GM23338 (cell line): ENCODE measurements around the gene PDE4D. TPM values are rescaled to one million over a fixed set of nuclear protein-coding genes. Genes with fewer than 3 reads are reported as not detected.

Source experiments
- ATAC-seq: fragments of 200-7000 bp; cut with Tn5 transposase; 3 replicates; pipeline ENCODE4 v1.9.1; 2020
- DNase-seq: peaks from one replicate; pipeline ENCODE4 v3.0.0-alpha.2; 2015; ENCODE audit warnings: low spot score
- H2AFZ ChIP-seq: fragments of 200-600 bp; sonication (generic); 2 replicates; pipeline ENCODE4 v1.8.0; 2016; ENCODE audit warnings: antibody characterized with exemption, mild to moderate bottlenecking, moderate library complexity
- H3F3A ChIP-seq: fragments of 200-600 bp; sonication (generic); replicated peaks from 2 replicates; pipeline ENCODE4 v1.8.0; 2017; ENCODE audit warnings: antibody characterized with exemption, mixed run types, low read depth
- H3K27ac ChIP-seq: fragments of 200-600 bp; sonication (generic); 2 replicates; pipeline ENCODE4 v1.6.1; 2016; ENCODE audit warnings: low read depth
- H3K27me3 ChIP-seq: fragments of 200-600 bp; sonication (generic); 2 replicates; pipeline ENCODE4 v1.8.0; 2016; ENCODE audit warnings: mild to moderate bottlenecking, mixed run types, moderate library complexity; ENCODE audit not compliant: insufficient read depth
- H3K36me3 ChIP-seq: fragments of 200-600 bp; sonication (generic); 2 replicates; pipeline ENCODE4 v1.8.0; 2016; ENCODE audit warnings: mild to moderate bottlenecking; ENCODE audit not compliant: insufficient read depth
- H3K4me1 ChIP-seq: fragments of 200-600 bp; sonication (generic); 2 replicates; pipeline ENCODE4 v1.8.0; 2016; ENCODE audit warnings: mild to moderate bottlenecking, moderate library complexity; ENCODE audit not compliant: insufficient read depth
- H3K4me2 ChIP-seq: fragments of 200-600 bp; sonication (generic); 2 replicates; pipeline ENCODE4 v1.7.1; 2017; ENCODE audit warnings: mixed run types
- H3K4me3 ChIP-seq: fragments of 200-600 bp; sonication (generic); 2 replicates; pipeline ENCODE4 v1.6.1; 2016; ENCODE audit warnings: mixed run types
- H3K79me2 ChIP-seq: fragments of 200-600 bp; sonication (generic); replicated peaks from 2 replicates; pipeline ENCODE4 v1.8.0; 2017; ENCODE audit warnings: mild to moderate bottlenecking; ENCODE audit not compliant: insufficient read depth
- H3K9me2 ChIP-seq: fragments of 200-600 bp; sonication (generic); 2 replicates; pipeline ENCODE4 v1.8.0; 2017; ENCODE audit not compliant: insufficient read depth
- H4K20me1 ChIP-seq: fragments of 200-600 bp; sonication (generic); replicated peaks from 2 replicates; pipeline ENCODE4 v1.8.0; 2017; ENCODE audit warnings: mild to moderate bottlenecking; ENCODE audit not compliant: insufficient read depth
- H3K27ac Mint-ChIP-seq: 2 replicates; pipeline ENCODE4 v1.8.0; 2020; ENCODE audit warnings: inconsistent platforms, mild to moderate bottlenecking, moderate library complexity, mixed read lengths
- H3K27me3 Mint-ChIP-seq: 3 replicates; pipeline ENCODE4 v1.8.0; 2022; ENCODE audit warnings: low read depth, mild to moderate bottlenecking, moderate library complexity, mixed read lengths, inconsistent platforms; ENCODE audit not compliant: insufficient read depth, poor library complexity
- H3K36me3 Mint-ChIP-seq: 3 replicates; pipeline ENCODE4 v1.8.0; 2021; ENCODE audit warnings: low read depth, mild to moderate bottlenecking, inconsistent platforms, moderate library complexity, mixed read lengths
- H3K4me1 Mint-ChIP-seq: 3 replicates; pipeline ENCODE4 v1.8.0; 2020; ENCODE audit warnings: mild to moderate bottlenecking, inconsistent platforms, mixed read lengths
- H3K4me3 Mint-ChIP-seq: 3 replicates; pipeline ENCODE4 v1.8.0; 2021; ENCODE audit warnings: moderate library complexity, mild to moderate bottlenecking, inconsistent platforms, mixed read lengths
- H3K9me3 Mint-ChIP-seq: 3 replicates; pipeline ENCODE4 v1.8.0; 2020; ENCODE audit warnings: moderate library complexity, mild to moderate bottlenecking, inconsistent platforms, mixed read lengths
- CREB1 ChIP-seq: fragments of 250-450 bp; sonication (Bioruptor Pico); IDR thresholded peaks from 2 replicates; pipeline ENCODE4 v1.5.0; 2020; ENCODE audit warnings: low read depth, mild to moderate bottlenecking, moderate library complexity
- ETS1 ChIP-seq: IDR thresholded peaks from 2 replicates; pipeline ENCODE4 v1.6.1; 2016; ENCODE audit warnings: antibody characterized with exemption
- EZH2phosphoT487 ChIP-seq: fragments of 200-600 bp; sonication (generic); IDR thresholded peaks from one replicate; pipeline ENCODE4 v1.8.1; 2018; ENCODE audit warnings: antibody characterized with exemption; ENCODE audit not compliant: unreplicated experiment
- NANOG ChIP-seq: IDR thresholded peaks from 2 replicates; pipeline ENCODE4 v1.6.1; 2016; ENCODE audit warnings: antibody characterized with exemption, borderline replicate concordance
- POLR2AphosphoS5 ChIP-seq: IDR thresholded peaks from 2 replicates; pipeline ENCODE4 v1.6.1; 2016; ENCODE audit warnings: antibody characterized with exemption, low read depth
- ZNF114 ChIP-seq: fragments of 250-450 bp; sonication (Bioruptor Pico); IDR thresholded peaks from 2 replicates; pipeline ENCODE4 v1.5.0; 2020; ENCODE audit warnings: mild to moderate bottlenecking, moderate library complexity
- polyA plus RNA-seq: library from polyadenylated mRNA; unstranded; fragments of >200 nt; fragmentation: Nextera tagmentation; extraction: Ambion mirVana; gene quantifications from 2 replicates; pipeline ENCODE4 v1.2.1, GENCODE V29; 2016
- total RNA-seq: library from RNA; depleted of rRNA; stranded (reverse); fragments of >200 nt; shearing (Covaris generic); gene quantifications from 2 replicates; pipeline ENCODE4 v1.2.3, GENCODE V29; 2014
- TF ChIP-seq, protein P1 (sequence below): fragments of 250-450 bp; sonication (Bioruptor Pico); IDR thresholded peaks from 2 replicates; pipeline ENCODE4 v1.5.0; 2020; ENCODE audit warnings: mild to moderate bottlenecking, moderate library complexity

The PDE4D gene
- total and polyA plus RNA-seq, 2 experiments from 2014 or later: 2.1 to 4.7 TPM

- Histone ChIP-seq H3F3A (no peaks in the 10 kb centered on the region), H4K20me1 (no peaks in the 10 kb centered on the region), H3K36me3 (no peaks in the 10 kb centered on the region), H3K27ac (no peak overlapping the region), H3K4me2 (no peak overlapping the region), H3K27me3 (no peaks in the 10 kb centered on the region), H3K4me3 (no peak overlapping the region), H3K79me2 (no peaks in the 10 kb centered on the region), H3K4me1 (no peaks in the 10 kb centered on the region), H3K9me2 (no peaks in the 10 kb centered on the region), H2AFZ (no peak overlapping the region)
- H3K4me1 Mint-ChIP-seq: peaks cover 7% of the 10 kb centered on the region; the same call in 2 of the 3 replicates
- no peaks in the 10 kb centered on the region for H3K9me3 Mint-ChIP-seq
- no peak overlapping the region for H3K27ac Mint-ChIP-seq
- peaks cover 1% of the 10 kb centered on the region for H3K27me3 Mint-ChIP-seq
- DNase-seq (no peak), ATAC-seq (no peak)
- no peak for TF ChIP-seq POLR2AphosphoS5
- no peak for TF ChIP-seq NANOG
- TF ChIP-seq ZNF114 (CRISPR knock-in tag): no peak
- no peak for TF ChIP-seq EZH2phosphoT487
- TF ChIP-seq ETS1: no peak
- no peak for TF ChIP-seq CREB1 (CRISPR knock-in tag)
- TF ChIP-seq, protein P1, sequence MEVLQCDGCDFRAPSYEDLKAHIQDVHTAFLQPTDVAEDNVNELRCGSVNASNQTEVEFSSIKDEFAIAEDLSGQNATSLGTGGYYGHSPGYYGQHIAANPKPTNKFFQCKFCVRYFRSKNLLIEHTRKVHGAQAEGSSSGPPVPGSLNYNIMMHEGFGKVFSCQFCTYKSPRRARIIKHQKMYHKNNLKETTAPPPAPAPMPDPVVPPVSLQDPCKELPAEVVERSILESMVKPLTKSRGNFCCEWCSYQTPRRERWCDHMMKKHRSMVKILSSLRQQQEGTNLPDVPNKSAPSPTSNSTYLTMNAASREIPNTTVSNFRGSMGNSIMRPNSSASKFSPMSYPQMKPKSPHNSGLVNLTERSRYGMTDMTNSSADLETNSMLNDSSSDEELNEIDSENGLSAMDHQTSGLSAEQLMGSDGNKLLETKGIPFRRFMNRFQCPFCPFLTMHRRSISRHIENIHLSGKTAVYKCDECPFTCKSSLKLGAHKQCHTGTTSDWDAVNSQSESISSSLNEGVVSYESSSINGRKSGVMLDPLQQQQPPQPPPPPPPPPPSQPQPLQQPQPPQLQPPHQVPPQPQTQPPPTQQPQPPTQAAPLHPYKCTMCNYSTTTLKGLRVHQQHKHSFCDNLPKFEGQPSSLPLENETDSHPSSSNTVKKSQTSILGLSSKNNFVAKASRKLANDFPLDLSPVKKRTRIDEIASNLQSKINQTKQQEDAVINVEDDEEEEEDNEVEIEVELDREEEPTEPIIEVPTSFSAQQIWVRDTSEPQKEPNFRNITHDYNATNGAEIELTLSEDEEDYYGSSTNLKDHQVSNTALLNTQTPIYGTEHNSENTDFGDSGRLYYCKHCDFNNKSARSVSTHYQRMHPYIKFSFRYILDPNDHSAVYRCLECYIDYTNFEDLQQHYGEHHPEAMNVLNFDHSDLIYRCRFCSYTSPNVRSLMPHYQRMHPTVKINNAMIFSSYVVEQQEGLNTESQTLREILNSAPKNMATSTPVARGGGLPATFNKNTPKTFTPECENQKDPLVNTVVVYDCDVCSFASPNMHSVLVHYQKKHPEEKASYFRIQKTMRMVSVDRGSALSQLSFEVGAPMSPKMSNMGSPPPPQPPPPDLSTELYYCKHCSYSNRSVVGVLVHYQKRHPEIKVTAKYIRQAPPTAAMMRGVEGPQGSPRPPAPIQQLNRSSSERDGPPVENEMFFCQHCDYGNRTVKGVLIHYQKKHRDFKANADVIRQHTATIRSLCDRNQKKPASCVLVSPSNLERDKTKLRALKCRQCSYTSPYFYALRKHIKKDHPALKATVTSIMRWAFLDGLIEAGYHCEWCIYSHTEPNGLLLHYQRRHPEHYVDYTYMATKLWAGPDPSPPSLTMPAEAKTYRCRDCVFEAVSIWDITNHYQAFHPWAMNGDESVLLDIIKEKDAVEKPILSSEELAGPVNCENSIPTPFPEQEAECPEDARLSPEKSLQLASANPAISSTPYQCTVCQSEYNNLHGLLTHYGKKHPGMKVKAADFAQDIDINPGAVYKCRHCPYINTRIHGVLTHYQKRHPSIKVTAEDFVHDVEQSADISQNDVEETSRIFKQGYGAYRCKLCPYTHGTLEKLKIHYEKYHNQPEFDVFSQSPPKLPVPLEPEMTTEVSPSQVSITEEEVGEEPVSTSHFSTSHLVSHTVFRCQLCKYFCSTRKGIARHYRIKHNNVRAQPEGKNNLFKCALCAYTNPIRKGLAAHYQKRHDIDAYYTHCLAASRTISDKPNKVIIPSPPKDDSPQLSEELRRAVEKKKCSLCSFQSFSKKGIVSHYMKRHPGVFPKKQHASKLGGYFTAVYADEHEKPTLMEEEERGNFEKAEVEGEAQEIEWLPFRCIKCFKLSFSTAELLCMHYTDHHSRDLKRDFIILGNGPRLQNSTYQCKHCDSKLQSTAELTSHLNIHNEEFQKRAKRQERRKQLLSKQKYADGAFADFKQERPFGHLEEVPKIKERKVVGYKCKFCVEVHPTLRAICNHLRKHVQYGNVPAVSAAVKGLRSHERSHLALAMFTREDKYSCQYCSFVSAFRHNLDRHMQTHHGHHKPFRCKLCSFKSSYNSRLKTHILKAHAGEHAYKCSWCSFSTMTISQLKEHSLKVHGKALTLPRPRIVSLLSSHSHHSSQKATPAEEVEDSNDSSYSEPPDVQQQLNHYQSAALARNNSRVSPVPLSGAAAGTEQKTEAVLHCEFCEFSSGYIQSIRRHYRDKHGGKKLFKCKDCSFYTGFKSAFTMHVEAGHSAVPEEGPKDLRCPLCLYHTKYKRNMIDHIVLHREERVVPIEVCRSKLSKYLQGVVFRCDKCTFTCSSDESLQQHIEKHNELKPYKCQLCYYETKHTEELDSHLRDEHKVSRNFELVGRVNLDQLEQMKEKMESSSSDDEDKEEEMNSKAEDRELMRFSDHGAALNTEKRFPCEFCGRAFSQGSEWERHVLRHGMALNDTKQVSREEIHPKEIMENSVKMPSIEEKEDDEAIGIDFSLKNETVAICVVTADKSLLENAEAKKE (CRISPR knock-in tag): no peak
- no peak overlapping the region for H3K4me3 Mint-ChIP-seq
- H3K36me3 Mint-ChIP-seq: no peaks in the 10 kb centered on the region
Measured at GRCh38 chr5:59264013-59264412, 629.5 kb downstream of the PDE4D start.
